HG02938 (cell line): ENCODE data around the gene FDX2.
"Not testable (repeated sequence)": the region's sequence is repeated elsewhere in the genome, so short reads cannot be mapped to it uniquely, and the experiment has no call there.

ENCODE experiments used
- ATAC-seq: cut with Tn5 transposase; IDR thresholded peaks from one replicate; pipeline ENCODE4 v1.9.1; 2021; ENCODE audit warnings: mild to moderate bottlenecking, moderate library complexity; ENCODE audit not compliant: unreplicated experiment

FDX2 gene

DNA sequence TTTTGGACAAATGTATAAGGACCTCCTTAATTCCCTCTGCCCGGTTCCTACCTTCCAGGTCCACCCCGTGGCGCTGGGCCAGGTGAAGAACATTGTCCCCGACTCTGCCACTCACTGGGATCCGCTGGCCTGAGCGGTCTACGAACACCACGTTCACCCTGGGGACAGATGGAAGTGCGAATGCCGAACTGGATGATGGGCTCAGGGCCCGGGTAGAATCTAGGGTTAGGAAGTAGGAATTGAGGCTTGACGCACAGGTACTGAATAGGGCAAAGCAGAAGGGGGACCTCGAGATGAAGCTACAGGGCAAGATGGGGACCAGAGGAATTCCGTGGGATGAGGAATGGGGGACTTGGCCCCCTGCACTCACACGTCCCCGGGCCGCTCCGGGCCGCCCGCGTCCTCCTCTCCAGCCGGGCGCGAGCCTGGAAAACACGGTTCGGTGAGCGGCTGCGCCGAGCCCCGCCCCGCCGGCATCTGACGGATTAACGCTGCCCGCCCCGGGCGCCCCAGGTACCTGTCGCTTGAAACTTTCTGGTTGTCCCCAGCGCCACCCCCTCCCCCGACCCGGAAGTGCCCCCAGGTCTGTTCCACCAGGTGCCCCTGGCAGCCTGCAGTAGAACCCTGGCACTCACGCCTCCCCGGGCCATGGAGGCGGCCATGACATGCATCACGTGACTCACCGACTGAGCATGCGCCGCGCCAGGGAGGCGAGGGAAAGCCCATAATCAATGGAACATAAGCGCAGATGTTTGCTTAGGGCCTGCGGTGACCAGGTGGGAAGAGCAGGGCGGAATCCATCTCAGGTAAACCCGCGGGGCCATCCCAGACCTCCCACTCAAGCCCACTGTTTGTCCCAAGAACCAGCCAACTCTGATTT, at the start of gene FDX2:
Gene FDX2 (minus strand): TSS at position 681 of the 880 bp plus-strand sequence. CDS start 19 bp downstream, at position 662.
- no peak for ATAC-seq

DNA sequence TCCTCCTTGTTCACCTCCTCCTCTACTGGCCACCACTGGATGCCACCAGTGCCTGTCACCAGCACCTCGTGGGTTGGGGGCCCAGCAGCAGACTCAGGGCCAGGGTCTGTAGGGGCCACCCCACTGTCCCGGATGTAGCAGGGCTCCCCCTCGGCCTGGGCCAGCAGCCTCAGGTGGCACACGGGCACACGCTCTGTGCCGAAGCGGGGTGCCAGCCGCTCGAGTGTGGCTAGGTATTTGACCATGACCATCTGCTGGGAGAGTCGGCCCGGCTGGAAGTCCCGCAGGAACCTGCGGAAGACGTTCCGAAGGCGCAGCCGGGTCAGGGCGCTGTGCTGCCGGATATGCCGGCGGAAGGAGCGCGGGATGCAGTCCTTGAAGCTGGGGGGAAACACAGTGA, 49.7 kb upstream of the FDX2 start:
- ATAC-seq, result no peak

DNA sequence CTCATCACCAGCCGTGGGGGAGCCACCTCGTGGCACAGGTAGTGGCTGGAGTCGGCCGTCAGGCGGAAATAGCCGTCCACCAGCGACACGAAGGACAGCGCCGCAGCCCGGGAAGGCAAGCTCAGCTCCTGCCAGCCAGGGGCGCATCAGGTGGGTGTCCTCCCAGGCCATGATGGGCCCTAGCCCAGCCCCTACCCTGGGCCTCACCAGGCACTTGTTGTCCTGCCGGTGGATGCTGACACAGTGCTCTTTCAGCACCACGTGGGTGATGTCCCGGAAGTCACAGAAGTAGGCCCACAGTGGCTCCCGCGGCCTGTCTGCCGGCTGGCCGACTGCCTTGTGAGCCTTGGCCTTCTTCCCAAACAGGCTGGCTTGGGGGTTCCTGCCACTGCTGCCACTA, 48.8 kb upstream of the FDX2 start:
- no peak for ATAC-seq

DNA sequence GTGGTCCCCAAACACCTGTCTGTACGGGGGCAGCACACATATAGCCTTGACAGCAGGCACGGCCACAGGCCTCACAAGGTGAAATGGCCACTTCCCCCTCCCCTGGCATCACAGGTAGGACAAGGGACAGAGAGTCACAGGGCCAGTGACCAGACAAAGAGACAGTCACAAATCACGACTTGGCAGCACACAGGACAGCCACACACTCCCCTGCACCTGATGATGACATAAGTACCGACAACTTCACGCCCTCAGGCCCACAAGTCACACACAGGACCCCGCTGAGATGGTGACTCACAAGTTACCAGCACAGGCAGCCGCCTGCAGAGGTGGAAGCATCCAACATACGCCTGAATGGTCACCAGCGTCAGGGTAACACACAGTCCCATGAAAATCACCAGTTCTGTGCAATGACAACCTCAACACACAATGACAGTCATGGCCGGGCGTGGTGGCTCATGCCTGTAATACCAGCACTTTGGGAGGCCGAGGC, 48.0 kb upstream of the FDX2 start:
- no peak for ATAC-seq

DNA sequence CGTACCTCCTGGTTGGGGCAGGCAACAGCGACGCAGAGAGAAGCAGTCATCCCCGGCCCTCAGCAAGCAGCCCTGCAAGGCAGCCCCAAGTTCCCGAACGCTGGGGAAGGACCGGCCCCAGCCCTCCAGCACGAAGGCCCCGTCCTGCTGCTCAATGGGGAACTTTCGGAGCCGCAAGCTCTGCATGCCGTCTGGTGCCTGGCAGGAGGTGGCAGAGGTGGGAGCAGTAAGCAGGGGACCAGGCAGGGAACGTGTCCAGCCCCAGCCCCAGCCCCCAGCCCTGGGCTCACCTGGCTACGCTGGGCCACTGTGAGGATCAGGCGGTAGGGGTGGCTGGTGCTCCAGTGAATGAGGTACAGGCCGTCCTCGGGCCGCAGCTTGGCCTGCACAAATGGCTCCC, 46.4 kb upstream of the FDX2 start:
- no peak for ATAC-seq

DNA sequence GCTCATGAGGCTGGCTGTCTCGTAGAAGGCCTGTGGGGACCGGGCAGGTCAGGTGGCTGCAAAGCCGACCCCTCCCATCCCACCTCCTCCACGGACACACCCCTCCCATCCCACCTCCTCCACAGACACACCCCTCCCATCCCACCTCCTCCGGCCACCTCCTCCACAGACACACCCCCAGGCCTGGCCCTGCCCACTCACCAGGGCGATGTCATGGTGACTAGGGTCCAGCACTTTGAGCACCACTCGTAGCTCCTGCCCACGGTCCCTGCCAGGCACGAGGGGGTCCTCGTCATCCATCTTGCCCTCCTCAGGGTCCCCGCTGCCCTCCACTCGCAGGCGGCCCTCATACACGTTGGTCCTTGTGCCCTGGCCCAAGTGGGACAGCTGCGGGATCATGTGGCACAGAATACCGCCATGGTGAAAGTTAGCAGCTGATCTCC, 45.8 kb upstream of the FDX2 start:
- ATAC-seq, result no peak

DNA sequence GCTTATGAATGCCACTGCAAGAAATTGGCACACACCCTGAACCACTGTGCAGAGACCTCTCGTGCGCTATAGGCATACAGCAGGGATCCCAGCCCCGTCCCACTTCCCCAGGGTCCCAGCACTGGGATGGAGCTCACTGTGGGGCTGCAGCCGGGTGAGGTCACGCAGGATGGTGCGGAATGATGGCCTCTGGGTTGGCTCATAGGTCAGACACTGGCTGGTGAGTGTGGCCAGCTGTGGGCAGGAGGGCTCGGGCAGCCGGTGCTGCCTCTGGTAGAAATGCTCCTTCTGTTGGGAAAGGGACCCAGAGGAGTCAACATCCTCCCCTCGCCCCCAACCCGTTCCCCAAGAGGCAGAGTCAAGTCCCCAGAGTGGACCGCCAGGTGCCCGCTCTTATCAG, 40.6 kb upstream of the FDX2 start:
- no peak for ATAC-seq

DNA sequence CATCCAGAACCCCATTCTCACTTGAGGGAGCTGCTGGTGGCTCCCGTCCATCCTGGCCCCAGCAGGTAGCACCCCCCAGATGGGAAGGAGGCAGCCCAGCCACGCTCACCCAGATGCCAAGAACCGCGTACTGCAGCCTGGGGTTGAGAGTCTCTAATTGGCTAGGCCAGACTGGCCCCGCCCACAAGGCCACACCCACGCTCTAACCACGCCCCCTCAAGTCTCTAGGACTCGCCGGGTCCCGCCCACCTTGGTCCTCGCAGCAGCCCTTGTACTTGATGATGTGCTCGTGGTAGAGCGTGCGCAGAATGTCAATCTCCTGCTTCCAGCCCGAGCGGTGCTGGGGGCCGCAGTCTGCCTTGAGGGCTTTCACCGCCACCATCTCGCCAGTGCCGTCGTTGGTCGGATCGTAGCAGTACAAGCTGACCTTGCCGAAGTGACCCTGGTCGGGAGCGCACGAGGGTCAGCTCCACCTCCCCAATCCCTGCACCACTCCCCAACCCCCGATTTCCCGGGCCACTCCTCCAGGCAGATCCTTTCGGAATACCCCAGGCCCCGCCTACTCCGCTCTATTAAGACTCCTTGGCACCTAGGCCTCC, 38.1 kb upstream of the FDX2 start:
- ATAC-seq, result no peak

DNA sequence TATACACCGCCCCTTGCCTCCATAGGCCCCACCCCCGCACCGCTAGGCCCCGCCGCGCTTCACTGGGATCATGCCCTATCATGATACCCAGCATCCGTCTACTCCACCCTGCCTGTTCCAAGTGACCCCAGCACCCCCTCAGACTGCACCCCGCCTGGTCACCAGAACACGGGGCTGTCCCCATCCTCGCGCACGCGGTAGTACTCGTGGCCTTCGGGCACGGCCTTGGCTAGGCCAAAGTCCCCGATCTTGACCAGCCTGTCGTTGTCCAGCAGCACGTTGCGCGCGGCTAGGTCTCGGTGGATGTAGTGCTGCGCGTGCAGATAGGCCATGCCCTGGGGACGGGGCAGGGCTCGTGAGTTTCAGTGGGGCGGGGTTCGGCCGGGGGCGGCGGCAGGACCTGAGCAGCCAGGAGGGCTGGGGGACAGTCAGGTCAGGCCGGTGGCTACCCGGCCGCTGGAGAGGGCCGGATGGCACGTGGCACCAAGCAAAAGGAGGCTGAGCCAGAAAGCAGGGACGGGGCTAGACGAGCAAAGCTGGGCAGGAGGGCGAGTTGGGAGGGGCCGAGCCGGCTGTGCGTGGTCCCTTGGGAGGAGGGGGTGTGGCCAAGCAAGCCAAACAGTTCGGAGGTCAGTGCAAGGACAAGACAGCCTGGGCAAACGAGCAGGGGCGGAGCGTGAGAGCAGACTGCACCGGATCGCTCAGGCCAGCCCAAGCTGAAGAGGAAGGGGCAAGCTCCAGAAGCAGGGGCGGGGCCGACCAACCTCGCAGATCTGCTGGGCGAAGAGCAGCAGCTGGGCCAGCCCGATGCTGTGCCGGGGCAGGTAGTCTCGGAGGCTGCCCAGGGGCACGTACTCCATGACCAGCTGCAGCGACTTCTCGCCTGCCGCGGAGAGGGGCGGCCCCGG, 37.2 kb upstream of the FDX2 start:
- no peak for ATAC-seq

DNA sequence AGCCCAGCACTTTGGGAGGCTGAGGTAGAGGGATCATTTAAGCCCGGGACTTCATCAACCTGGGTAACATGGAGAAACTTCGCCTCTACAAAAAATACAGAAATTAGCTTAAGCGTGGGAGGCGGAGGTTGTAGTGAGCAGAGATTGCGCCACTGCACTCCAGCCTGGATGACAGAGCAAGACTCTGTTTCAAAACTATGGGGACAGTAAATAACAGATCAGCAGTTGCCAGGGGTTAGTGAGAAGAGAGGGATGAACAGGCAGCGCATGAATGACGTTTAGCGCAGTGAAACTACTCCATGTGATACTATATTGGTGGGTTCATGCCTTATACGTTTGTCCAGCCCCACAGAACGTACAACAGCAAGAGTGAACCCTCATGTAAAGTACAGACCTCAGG, 30.7 kb upstream of the FDX2 start:
- no peak for ATAC-seq

DNA sequence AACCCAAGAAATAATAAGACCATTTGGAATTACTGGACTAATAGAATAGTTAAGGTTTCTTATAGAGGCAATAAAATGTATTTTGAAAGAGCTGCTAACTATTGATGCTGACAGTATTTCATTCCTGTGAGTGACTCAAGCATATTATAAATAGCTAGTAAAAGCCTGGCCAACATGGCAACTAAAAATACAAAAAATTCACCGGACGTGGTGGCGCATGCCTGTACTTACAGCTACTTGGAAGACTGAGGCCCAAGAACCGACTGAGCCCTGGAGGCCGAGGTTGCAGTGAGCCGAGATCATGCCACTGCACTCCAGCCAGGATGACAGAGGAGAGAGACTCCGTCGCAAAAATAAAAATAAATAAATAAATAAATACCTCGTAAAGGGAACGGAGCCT, 29.0 kb upstream of the FDX2 start:
- ATAC-seq, result no peak

DNA sequence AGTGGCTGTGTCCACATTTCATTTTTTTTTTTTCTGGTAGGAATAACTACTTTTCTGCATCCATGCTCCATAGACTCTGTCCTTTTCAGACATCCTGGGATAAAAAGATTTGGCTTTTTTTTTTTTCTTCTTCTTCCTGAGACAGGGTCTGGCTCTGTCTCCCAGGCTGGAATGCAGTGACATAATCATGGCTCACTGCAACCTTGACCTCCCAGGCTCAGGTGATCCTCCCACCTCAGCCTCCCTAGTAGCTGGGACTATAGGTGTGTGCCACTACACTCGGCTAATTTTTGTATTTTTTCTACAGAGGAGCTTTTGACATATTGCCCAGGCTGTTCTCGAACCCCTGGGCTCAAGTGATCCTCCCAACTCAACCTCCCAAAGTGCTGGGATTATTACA, 27.7 kb upstream of the FDX2 start:
- no peak for ATAC-seq

DNA sequence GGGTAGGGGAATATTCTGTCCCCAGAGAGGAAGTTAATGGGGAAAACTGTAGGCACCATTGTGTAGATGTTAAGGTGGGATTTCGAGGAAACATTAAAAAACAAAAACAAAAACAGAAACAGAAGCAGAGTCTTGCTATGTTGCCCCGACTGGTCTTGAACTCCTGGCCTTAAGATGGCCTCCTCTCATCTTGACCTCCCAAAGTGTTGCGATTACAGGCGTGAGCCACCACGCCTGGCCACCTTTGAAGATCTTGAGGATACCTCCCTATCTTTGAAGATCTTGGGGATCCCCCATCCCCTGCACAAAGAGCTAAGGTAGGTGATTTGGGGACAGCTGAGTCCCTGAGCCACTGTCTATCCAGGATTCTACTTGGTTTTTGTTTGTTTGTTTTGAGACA, 24.2 kb upstream of the FDX2 start:
- no peak for ATAC-seq

DNA sequence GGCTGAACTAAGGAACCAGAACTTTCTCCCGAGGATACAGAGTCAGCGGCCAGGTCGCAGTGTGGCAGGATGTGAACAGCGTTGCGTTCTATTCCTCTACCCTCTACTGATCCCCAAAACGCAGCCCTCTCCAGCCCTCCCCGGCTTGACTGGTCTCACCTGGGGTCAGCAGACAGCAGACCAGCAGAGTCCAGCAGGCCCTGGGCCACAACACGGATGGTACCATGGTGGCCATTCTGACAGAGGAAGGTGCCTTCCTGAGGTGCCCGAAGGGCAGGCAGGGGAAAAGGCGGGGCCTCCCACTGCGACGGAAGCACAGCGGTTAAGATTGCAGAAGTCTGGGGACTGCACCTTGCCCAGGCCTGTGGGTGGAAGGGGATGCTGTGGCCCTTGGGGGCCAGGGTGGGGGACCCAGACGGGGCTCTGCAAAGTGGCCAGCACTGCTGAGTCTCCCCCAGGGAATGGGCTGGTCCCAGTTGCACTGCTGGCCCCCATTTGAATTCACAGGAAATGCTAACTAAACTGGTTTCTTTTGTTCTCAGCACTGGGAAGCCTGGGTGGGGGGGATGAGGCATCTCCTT, 23.7 kb upstream of the FDX2 start, which contains the start of gene ICAM3:
Gene ICAM3 (minus strand): TSS at position 245 of the 581 bp plus-strand sequence. CDS start 10 bp downstream, at position 235.
- ATAC-seq, result no peak

DNA sequence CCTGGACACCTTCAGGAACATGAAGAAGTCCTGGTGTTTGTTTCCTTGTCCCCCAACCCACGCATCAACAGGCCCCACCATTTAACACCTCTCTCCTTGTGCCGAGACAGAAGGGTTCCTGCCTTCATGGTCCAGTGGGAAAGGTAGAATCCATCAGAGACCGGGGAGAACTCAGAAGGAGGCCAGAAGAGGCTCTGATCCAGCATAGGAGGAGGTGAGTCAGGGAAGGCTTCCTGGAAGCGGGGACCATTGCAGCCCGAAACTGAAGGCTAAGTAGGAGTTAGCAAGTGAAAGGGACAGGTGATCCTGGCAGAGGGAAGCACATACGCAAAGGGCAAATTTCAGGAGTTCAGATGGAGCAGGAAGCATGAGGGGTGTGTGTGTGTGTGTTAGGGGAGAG, 23.1 kb upstream of the FDX2 start:
- ATAC-seq, result no peak

DNA sequence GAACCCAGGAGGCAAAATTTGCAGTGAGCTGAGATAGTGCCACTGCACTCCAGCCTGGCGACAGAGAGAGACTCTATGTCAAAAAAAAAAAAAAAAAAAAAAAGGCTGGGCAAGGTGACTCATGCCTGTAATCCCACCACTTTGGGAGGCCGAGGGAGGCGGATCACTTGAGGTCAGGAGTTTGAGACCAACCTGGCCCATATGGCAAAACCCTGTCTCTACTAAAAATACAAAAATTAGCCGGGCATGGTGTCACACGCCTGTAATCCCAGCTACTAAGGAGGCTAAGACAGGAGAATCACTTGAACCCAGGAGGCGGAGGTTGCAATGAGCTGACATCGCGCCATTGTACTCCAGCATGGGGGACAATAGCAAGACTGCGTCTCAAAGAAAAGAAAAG, 20.9 kb upstream of the FDX2 start:
- ATAC-seq, result not testable (repeated sequence)

DNA sequence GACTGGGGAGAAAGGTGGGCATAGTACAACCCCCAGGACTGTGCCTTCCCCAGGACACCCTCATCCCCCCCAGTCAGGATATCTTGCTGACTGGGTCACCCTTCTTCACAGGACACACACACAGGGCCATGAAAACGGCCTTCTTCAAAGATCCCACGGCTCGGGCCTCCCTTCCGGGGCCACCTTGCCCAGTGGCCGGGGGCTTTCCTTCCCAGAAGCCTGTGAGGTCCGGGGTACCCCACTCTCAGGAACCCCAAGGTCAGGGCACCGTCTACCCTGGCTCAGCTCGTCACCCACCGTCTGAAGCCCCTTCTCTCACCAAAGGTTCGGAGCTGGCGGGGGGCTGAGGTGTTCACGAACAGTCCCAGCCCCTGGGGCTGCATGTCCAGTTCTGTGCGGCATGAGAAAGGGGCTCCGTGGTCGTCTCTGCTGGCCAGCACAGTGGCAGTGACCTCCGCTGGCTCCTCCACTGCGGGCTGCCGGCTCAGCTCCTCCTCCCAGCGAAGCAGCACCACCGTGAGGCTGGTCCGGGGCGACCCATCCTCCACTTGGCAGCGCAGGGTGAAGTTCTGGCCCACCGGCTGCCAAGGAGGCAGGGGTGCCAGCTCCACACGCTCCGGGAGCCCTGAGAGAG, 19.7 kb upstream of the FDX2 start:
- no peak for ATAC-seq

DNA sequence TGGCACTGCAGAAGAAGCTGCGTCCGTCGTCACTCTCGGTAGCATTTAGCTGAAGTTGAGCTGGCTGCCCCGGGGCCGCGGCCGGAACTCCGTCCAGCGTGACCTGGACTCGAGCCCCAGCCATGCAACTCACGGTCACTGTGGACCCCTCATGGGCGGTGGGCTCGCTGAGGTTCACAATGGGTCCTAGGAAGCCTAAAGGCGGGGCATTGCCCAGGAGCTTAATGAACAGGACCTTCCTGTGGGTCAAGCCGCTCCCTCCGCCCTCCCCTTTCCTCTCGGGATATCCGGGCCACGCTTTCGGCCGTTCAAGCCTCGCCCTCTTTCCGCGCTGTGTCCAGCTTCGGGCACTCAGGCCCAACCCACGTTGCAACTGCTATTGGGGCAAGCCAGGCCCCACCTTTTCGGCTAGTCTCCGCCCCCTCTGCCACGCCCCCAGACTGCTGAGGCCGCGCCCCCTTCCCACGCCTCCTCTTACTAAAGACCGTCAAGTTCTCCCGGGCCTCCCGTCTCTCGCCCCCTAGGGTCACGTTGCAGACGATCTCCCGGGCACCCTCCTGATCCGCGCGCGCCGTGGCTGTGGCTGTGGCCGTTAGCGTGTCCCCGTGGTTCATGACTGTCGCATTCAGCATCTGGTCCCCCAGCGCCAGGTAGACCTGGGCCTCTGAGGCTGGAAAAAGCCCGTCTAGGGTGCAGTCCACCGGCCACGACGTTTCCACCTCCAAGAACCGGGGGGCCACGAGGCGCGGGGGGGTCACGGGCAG, 19.0 kb upstream of the FDX2 start:
- ATAC-seq, result no peak

DNA sequence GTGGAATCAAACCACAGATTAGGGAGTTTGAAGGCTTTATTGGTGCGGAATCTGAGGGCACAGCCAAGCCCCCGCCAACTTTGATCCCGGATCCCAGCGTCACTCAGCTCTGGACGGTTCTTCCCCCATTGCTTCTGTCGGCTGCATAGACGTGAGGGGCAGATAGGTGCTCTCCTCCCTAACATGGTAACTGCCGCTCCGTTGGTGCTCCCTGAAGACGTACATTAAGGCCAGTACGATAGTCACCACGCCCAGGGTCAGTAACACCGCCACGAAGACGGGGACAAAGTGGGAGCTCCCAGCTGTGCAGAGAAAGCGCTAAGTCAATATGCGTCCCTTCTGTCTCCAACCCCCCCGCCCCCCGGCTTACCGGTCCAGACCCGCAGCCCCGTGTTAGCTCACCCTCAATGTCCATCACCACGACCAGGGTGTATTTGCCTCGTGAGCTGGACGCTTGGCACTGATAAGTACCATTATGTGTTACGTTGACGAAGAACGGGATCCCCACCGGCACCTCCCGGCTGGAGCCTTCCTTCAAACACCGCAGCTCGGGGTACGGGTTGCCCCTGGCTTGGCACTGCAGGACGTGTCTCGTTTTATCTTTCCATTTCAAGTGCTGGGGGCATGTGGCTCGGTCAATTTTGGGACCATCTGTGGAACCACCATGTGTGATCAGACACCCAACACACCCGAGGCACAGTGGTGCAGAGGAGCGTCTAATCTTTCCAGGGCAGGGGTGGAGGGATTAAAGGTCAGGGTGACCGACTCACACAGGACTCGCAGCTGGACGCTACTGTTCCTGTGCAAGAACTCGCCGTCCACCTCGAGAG, 18.2 kb upstream of the FDX2 start:
- ATAC-seq, result peak; percentile 20
